Activated naive CD8-positive, alpha-beta T cell treated with anti-CD3 and anti-CD28 coated beads, Interleukin-2, amount 50 U/mL, for 24 hours (primary cell): ENCODE results near the gene KCTD20.
"Not testable (repeated sequence)": the region's sequence is repeated elsewhere in the genome, so short reads cannot be mapped to it uniquely, and the experiment has no call there.

Experiments
- ATAC-seq: fragments of 150-1000 bp; cut with Tn5 transposase; one replicate; pipeline ENCODE4 v1.10.0; 2021
- DNase-seq: peaks from one replicate; pipeline ENCODE4 v3.0.0; 2021
- H3K27ac Mint-ChIP-seq: one replicate; pipeline ENCODE4 v1.8.0; 2021; ENCODE audit warnings: mild to moderate bottlenecking, mixed read lengths
- H3K27me3 Mint-ChIP-seq: one replicate; pipeline ENCODE4 v1.8.0; 2021; ENCODE audit warnings: mixed read lengths
- H3K36me3 Mint-ChIP-seq: one replicate; pipeline ENCODE4 v1.8.0; 2021; ENCODE audit warnings: low read depth, mixed read lengths
- H3K4me1 Mint-ChIP-seq: one replicate; pipeline ENCODE4 v1.8.0; 2021; ENCODE audit warnings: mixed read lengths
- H3K4me3 Mint-ChIP-seq: one replicate; pipeline ENCODE4 v1.8.0; 2021; ENCODE audit warnings: mild to moderate bottlenecking, moderate library complexity, mixed read lengths
- H3K9me3 Mint-ChIP-seq: one replicate; pipeline ENCODE4 v1.8.0; 2021; ENCODE audit warnings: mixed read lengths

KCTD20 gene

DNA sequence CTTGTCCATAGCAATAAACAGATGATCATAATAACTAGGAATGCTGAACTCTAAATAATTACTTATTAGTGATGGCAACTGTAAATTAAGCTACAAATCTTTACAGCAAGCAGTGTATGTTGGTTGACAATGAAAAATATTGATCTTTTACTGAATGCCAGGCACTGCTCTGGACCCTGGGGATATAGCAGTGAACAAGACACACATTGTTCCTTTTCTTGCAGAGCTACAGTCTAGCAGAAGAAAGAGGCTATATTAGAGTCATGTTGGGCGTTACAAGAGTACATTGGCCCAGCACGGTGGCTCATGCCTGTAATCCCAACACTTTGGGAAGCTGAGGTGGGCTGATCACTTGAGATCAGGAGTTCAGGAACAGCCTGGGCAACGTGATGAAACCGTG, 11.6 kb upstream of the KCTD20 start:
- Mint-ChIP-seq H3K27ac (no peak overlapping the region), H3K27me3 (no peaks in the 10 kb centered on the region), H3K4me1 (peaks cover 2% of the 10 kb centered on the region), H3K9me3 (no peaks in the 10 kb centered on the region), H3K4me3 (no peak overlapping the region), H3K36me3 (no peaks in the 10 kb centered on the region)
- DNase-seq (no peak), ATAC-seq (no peak)

- ATAC-seq (no peak), DNase-seq (no peak)
- peaks cover 4% of the 10 kb centered on the region for H3K4me1 Mint-ChIP-seq
- no peak overlapping the region for H3K4me3 Mint-ChIP-seq
- H3K27ac Mint-ChIP-seq: no peak overlapping the region
- no peaks in the 10 kb centered on the region for H3K9me3 Mint-ChIP-seq
- no peaks in the 10 kb centered on the region for H3K36me3 Mint-ChIP-seq
- no peaks in the 10 kb centered on the region for H3K27me3 Mint-ChIP-seq
Observed at GRCh38 chr6:36432151-36432671, 10.6 kb upstream of the KCTD20 start.

GRCh38 chr6:36436466-36436865, 6.3 kb upstream of the KCTD20 start:
- peak overlapping the region; percentile 4 for H3K27ac Mint-ChIP-seq

GRCh38 chr6:36441307-36441894, 1.4 kb upstream of the KCTD20 start:
- Mint-ChIP-seq H3K4me1 (peaks cover 43% of the 10 kb centered on the region), H3K27me3 (no peaks in the 10 kb centered on the region), H3K4me3 (peak overlapping the region; percentile 90), H3K9me3 (no peaks in the 10 kb centered on the region), H3K27ac (peak overlapping the region; percentile 97), H3K36me3 (peaks cover 8% of the 10 kb centered on the region)
- ATAC-seq (peak; percentile 93), DNase-seq (peak; percentile 83)

More at GRCh38 chr6:36436466-36436865, 6.3 kb upstream of the KCTD20 start:
- DNase-seq (no peak), ATAC-seq (no peak)
- Mint-ChIP-seq H3K4me3 (no peak overlapping the region), H3K9me3 (no peaks in the 10 kb centered on the region), H3K4me1 (peaks cover 12% of the 10 kb centered on the region), H3K36me3 (no peaks in the 10 kb centered on the region), H3K27me3 (no peaks in the 10 kb centered on the region)

DNA sequence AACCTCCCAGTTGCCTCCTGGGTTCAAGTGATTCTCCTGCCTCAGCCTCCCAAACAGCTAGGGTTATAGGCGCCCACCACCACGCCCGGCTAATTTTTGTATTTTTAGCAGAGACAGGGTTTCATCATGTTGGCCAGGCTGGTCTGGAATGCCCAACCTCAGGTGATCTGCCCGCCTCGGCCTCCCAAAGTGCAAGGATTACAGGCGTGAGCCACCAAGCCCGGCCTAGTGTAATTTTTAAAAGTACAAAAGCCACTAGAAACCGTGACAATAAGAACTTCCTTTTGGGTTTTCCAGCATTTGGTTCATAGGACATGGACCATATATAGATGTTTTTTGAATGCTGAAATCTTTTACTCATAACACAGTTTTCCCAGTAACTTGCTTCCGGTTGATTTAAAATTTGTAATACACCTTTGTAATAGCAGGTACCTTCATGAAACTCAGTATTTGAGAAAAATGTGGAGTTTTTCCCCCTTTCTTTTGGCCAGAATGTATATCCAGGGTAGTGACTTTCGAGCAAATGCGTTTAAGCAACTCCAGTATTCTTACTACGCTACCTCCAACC, 613 bp upstream of the KCTD20 start:
- peak overlapping the region; percentile 90 for H3K4me3 Mint-ChIP-seq
- peaks cover 10% of the 10 kb centered on the region for H3K36me3 Mint-ChIP-seq
- ATAC-seq (no peak), DNase-seq (peak; percentile 11)
- no peaks in the 10 kb centered on the region for H3K9me3 Mint-ChIP-seq
- peaks cover 42% of the 10 kb centered on the region for H3K4me1 Mint-ChIP-seq
- peak overlapping the region; percentile 97 for H3K27ac Mint-ChIP-seq
- no peaks in the 10 kb centered on the region for H3K27me3 Mint-ChIP-seq

DNA sequence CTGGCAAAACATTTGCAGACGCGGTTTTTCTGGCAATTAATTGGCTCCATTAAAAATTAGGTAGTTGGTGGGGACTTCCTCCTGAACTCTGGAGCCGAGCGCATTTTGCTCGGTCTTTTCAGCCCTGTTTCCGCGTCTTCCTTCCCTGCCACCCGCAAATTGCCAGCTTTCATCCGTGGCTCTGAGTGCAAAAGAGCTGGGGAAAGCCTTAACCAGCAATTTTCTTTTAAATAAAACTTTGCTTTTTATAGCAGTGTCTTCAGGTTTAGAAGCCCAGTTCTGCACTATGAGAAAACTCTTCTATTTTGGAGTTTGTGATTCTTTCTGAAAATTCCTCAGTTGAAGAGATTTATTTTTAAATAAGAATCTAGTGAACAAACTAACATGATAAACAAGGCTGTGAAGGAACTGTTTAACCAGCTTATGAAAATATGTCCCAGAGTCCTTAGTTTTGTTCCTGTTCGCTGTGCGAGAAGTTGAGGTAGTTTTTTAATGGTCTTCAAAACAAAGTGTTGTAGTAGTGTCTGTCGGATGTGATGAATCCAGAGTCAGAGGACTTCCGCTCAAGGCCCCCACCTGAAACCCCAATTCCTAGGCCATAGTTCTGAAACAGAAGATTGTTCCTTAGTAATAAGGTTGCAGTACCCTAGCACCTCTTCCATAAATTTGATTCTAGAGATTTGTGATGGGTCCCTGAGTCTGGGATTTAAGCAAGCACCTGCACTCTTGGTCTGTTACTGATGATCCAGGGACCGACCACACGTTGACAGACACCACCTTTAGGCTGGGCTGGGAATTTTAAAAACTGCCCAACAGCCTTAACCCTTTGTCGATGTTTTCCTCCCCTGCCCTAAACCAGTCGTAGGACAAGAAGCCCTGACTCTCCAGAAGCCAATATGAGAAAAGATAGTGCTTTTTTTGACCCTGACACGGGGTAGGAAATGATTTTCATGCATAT, 950 bp downstream of the KCTD20 start:
- H3K27me3 Mint-ChIP-seq: no peaks in the 10 kb centered on the region

GRCh38 chr6:36444470-36444869, 1.7 kb downstream of the KCTD20 start:
- DNase-seq (no peak), ATAC-seq (no peak)
- H3K27ac Mint-ChIP-seq: peak overlapping the region; percentile 94
- H3K27me3 Mint-ChIP-seq: no peaks in the 10 kb centered on the region
- H3K4me1 Mint-ChIP-seq: peaks cover 54% of the 10 kb centered on the region
- peak overlapping the region; percentile 90 for H3K4me3 Mint-ChIP-seq
- H3K36me3 Mint-ChIP-seq: peaks cover 25% of the 10 kb centered on the region
- H3K9me3 Mint-ChIP-seq: peaks cover 9% of the 10 kb centered on the region

More for the DNA sequence above, 950 bp downstream of the KCTD20 start:
- Mint-ChIP-seq H3K4me3 (peak overlapping the region; percentile 90), H3K9me3 (peaks cover 3% of the 10 kb centered on the region), H3K4me1 (peaks cover 47% of the 10 kb centered on the region), H3K36me3 (peaks cover 18% of the 10 kb centered on the region), H3K27ac (peak overlapping the region; percentile 94)
- no peak for DNase-seq
- no peak for ATAC-seq

DNA sequence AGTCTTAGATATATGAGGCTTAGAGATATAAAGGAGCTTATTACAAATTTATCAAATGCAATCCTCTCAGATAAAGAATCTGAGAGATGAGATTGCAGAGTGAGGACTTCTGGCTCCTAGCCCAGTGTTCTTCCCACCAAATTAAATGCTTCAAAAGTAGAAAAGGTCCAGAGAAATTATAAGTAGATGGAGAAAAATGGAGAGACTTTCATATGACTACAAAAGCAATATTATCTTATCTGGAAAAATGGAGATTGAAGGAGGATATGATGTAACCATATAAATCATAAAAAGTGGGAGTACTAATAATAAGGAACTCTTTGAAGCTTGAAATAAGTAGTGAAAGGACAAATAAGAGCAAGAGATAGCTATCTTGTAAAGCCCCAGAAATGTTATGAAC, 2.8 kb downstream of the KCTD20 start:
- no peak for ATAC-seq
- no peak for DNase-seq
- peaks cover 12% of the 10 kb centered on the region for H3K9me3 Mint-ChIP-seq
- H3K4me3 Mint-ChIP-seq: peak overlapping the region; percentile 34
- peaks cover 60% of the 10 kb centered on the region for H3K4me1 Mint-ChIP-seq
- H3K27me3 Mint-ChIP-seq: no peaks in the 10 kb centered on the region
- H3K36me3 Mint-ChIP-seq: peaks cover 31% of the 10 kb centered on the region
- peak overlapping the region; percentile 29 for H3K27ac Mint-ChIP-seq

DNA sequence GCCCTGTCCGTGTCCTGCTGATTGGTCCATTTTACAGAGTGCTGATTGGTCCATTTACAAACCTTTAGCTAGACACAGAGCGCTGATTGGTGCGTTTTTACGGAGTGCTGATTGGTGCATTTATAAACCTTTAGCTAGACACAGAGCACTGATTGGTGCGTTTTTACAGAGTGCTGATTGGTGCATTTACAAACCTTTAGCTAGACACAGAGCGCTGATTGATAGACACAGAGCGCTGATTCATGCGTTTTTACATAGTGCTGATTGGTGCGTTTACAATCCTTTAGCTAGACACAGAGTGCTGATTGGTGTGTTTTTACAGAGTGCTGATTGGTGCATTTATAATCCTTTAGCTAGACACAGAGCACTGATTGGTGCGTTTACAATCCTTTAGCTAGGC, 6.4 kb downstream of the KCTD20 start:
- H3K27ac Mint-ChIP-seq, H3K27me3 Mint-ChIP-seq, ATAC-seq, H3K4me3 Mint-ChIP-seq, DNase-seq: not testable (repeated sequence)
- peaks cover 41% of the 10 kb centered on the region for H3K4me1 Mint-ChIP-seq
- H3K36me3 Mint-ChIP-seq: peaks cover 37% of the 10 kb centered on the region
- H3K9me3 Mint-ChIP-seq: peaks cover 12% of the 10 kb centered on the region

DNA sequence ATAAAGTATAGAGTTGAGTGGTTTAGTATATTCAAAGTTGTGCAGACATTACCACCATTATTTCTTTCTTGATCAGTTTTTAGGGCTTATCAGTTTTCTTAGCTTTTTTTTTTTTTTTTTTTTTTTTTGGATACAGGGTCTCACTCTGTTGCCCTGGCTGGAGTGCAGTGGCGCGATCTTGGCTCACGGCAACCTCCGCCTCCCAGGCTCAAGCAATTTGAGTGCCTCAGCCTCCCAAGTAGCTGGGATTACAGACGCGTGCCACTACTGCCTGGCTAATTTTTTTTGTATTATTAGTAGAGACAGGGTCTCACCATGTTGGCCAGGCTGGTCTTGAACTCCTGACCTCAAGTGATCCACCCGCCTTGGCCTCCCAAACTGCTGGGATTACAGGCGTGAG, 10.1 kb downstream of the KCTD20 start:
- peaks cover 27% of the 10 kb centered on the region for H3K4me1 Mint-ChIP-seq
- H3K36me3 Mint-ChIP-seq: peaks cover 35% of the 10 kb centered on the region
- peaks cover 12% of the 10 kb centered on the region for H3K9me3 Mint-ChIP-seq
- H3K27me3 Mint-ChIP-seq, ATAC-seq, H3K27ac Mint-ChIP-seq, DNase-seq, H3K4me3 Mint-ChIP-seq: not testable (repeated sequence)

DNA sequence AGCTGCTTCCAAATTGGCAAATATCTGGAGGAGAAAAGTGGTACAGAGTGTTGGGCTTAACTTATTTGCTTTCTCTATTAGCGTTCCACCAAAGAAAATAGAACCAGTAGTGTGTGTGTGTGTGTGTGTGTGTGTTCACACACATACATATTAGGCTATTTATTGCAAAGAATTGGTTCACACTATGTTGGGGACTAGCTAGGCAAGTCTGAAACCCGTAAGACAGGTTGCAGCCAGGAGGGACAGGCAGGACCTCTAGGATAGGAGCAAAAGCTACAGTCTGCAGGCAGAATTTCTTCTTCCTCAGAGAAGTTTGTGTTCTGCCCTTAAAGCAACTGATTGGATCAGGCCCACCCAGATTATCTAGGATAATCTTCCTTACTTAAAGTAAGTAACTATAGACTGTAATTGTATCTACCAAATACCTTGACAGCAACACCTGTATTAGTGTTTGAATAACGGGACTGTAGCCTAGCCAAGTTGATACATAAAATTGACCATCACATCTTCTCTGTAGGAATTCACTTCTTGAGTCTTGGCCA, 12.8 kb downstream of the KCTD20 start:
- Mint-ChIP-seq H3K4me3 (no peak overlapping the region), H3K36me3 (peaks cover 15% of the 10 kb centered on the region), H3K4me1 (peaks cover 13% of the 10 kb centered on the region), H3K27ac (no peak overlapping the region), H3K27me3 (no peaks in the 10 kb centered on the region), H3K9me3 (no peaks in the 10 kb centered on the region)
- DNase-seq (no peak), ATAC-seq (no peak)

DNA sequence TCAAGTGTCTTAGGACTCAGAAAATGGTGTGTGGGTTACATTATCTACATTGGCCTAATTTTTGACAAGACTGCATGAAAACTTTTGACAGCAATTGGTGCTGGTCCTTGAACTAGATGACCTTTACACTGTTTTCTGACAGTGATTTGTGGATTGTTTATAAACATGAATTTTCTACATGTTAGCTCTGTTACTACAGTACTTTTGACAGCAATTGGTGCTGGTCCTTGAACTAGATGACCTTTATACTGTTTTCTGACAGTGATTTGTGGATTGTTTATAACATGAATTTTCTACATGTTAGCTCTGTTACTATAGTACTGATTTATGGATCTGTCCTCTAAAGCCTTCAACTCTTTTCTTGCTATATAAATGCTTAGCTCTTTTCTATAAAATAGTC, 16.7 kb downstream of the KCTD20 start:
- no peaks in the 10 kb centered on the region for H3K27me3 Mint-ChIP-seq
- no peak overlapping the region for H3K27ac Mint-ChIP-seq
- DNase-seq (no peak), ATAC-seq (no peak)
- H3K4me3 Mint-ChIP-seq: no peak overlapping the region
- peaks cover 19% of the 10 kb centered on the region for H3K36me3 Mint-ChIP-seq
- H3K9me3 Mint-ChIP-seq: peaks cover 4% of the 10 kb centered on the region
- H3K4me1 Mint-ChIP-seq: peaks cover 26% of the 10 kb centered on the region

GRCh38 chr6:36460916-36461315, 18.1 kb downstream of the KCTD20 start:
- peaks cover 27% of the 10 kb centered on the region for H3K4me1 Mint-ChIP-seq
- peaks cover 21% of the 10 kb centered on the region for H3K36me3 Mint-ChIP-seq
- no peaks in the 10 kb centered on the region for H3K27me3 Mint-ChIP-seq
- H3K9me3 Mint-ChIP-seq: peaks cover 4% of the 10 kb centered on the region
- DNase-seq (no peak), ATAC-seq (no peak)
- no peak overlapping the region for H3K27ac Mint-ChIP-seq
- no peak overlapping the region for H3K4me3 Mint-ChIP-seq

GRCh38 chr6:36461646-36462045, 18.8 kb downstream of the KCTD20 start:
- DNase-seq: no peak
- H3K4me1 Mint-ChIP-seq: peaks cover 27% of the 10 kb centered on the region
- no peaks in the 10 kb centered on the region for H3K27me3 Mint-ChIP-seq
- no peak for ATAC-seq
- H3K9me3 Mint-ChIP-seq: peaks cover 4% of the 10 kb centered on the region
- H3K27ac Mint-ChIP-seq: no peak overlapping the region
- H3K4me3 Mint-ChIP-seq: no peak overlapping the region
- peaks cover 23% of the 10 kb centered on the region for H3K36me3 Mint-ChIP-seq
